HepG2 (cell line): ENCODE measurements around the gene ADGRG6. TPM values are rescaled to one million over a fixed set of nuclear protein-coding genes. Genes with fewer than 3 reads are reported as not detected.

Experiments
- DBP ChIP-seq: sonication (generic); formaldehyde crosslinking; IDR thresholded peaks from 2 replicates; pipeline ENCODE4 v1.4.0; 2020; ENCODE audit warnings: missing genetic modification reagents; ENCODE audit errors: not compliant biosample characterization
- HOXA3 ChIP-seq: sonication (generic); formaldehyde crosslinking; IDR thresholded peaks from 2 replicates; pipeline ENCODE4 v1.5.0; 2020; ENCODE audit warnings: missing genetic modification reagents
- KLF11 ChIP-seq: IDR thresholded peaks from 2 replicates; pipeline ENCODE4 v1.6.1; 2016; ENCODE audit warnings: missing compliant biosample characterization
- MLXIP ChIP-seq: sonication (generic); formaldehyde crosslinking; IDR thresholded peaks from 2 replicates; pipeline ENCODE4 v1.9.0; 2021; ENCODE audit warnings: missing genetic modification reagents, borderline replicate concordance
- MTERF4 ChIP-seq: sonication (generic); formaldehyde crosslinking; IDR thresholded peaks from 2 replicates; pipeline ENCODE4 v1.8.0; 2023; ENCODE audit warnings: mild to moderate bottlenecking, missing genetic modification reagents
- POLR2G ChIP-seq: fragments of 200-400 bp; formaldehyde crosslinking; IDR thresholded peaks from 2 replicates; pipeline ENCODE4 v1.6.1; 2018; ENCODE audit warnings: mild to moderate bottlenecking, low read depth, low read length, moderate library complexity
- RARA ChIP-seq: IDR thresholded peaks from 2 replicates; pipeline ENCODE4 v1.6.1; 2016; ENCODE audit warnings: missing genetic modification reagents, missing compliant biosample characterization
- RBM39 ChIP-seq: fragments of 200-400 bp; formaldehyde crosslinking; IDR thresholded peaks from one replicate; pipeline ENCODE4 v1.6.1; 2018; ENCODE audit warnings: antibody characterized with exemption, mild to moderate bottlenecking, low read depth, low read length; ENCODE audit not compliant: poor library complexity, severe bottlenecking
- RNF219 ChIP-seq: sonication (generic); formaldehyde crosslinking; IDR thresholded peaks from 2 replicates; pipeline ENCODE4 v1.5.0; 2020; ENCODE audit warnings: mild to moderate bottlenecking, missing genetic modification reagents
- ZBTB25 ChIP-seq: IDR thresholded peaks from 2 replicates; pipeline ENCODE4 v1.6.1; 2018; ENCODE audit warnings: missing genetic modification reagents
- ZFP82 ChIP-seq: sonication (generic); formaldehyde crosslinking; IDR thresholded peaks from 2 replicates; pipeline ENCODE4 v1.5.1; 2020; ENCODE audit warnings: mild to moderate bottlenecking, missing genetic modification reagents, borderline replicate concordance
- ZNF121 ChIP-seq: sonication (generic); formaldehyde crosslinking; IDR thresholded peaks from 2 replicates; pipeline ENCODE4 v1.5.0; 2020; ENCODE audit warnings: mild to moderate bottlenecking, missing genetic modification reagents
- polyA plus RNA-seq, 8 experiments: library from polyadenylated mRNA; depleted of rRNA in 3 of 8; stranded (reverse) in 7 of 8; unstranded in 1 of 8; fragments of >200 nt; fragmentation: Illumina TruSeq in 4 of 8; extraction: Trizol in 4 of 8; gene quantifications; 2 replicates each; pipeline versions ENCODE4 v1.2.1 to v1.2.3, GENCODE V29; 2011 to 2016; ENCODE audit warnings: low read depth in 4 of 8, missing spikeins in 1 of 8, mixed read lengths in 1 of 8; ENCODE audit not compliant: insufficient read depth in 1 of 8
- total RNA-seq, 5 experiments: library from RNA; depleted of rRNA; stranded (reverse); fragments of >200 nt; fragmentation: Illumina TruSeq; extraction: Trizol; gene quantifications; 2 replicates each; pipeline ENCODE4 v1.2.3, GENCODE V29; 2016; ENCODE audit warnings: low read depth in 1 of 5

Gene ADGRG6
- total and polyA plus RNA-seq, 2 of the 13 experiments (the other 11 are each of a cell fraction or from before 2014, with no cell fraction given) = 129 to 249 TPM

- peak; percentile 23; the same call in 1 of the 2 replicates for TF ChIP-seq KLF11
- TF ChIP-seq RARA (CRISPR knock-in tag) = no peak
- peak; percentile 86 for TF ChIP-seq POLR2G
- TF ChIP-seq RNF219 (CRISPR knock-in tag) = no peak
- no peak for TF ChIP-seq ZFP82
- no peak for TF ChIP-seq DBP (CRISPR knock-in tag)
- no peak for TF ChIP-seq ZNF121
- TF ChIP-seq RBM39 = no peak
- TF ChIP-seq HOXA3 = peak; percentile 46; the same call in 1 of the 2 replicates
- no peak for TF ChIP-seq MTERF4 (CRISPR knock-in tag)
- no peak for TF ChIP-seq ZBTB25 (CRISPR knock-in tag)
- no peak for TF ChIP-seq MLXIP (CRISPR knock-in tag)
Measured at GRCh38 chr6:142376800-142377496, 75.1 kb downstream of the ADGRG6 start (continued).
